CD4-positive, alpha-beta T cell treated with Interleukin-4 for 1 hour (primary cell): ENCODE data around the gene CENPO.
A peak's percentile ranks its signal among the peaks of the same experiment; 100 is the strongest.

Experiments
- DNase-seq, 2 donors: peaks; one replicate each; pipeline ENCODE4 v3.0.0-alpha.2; 2020 to 2022

The CENPO gene

GRCh38 chr2:24792874-24793760 is at the start of gene CENPO, which contains the start of gene PTRHD1:
TSS of gene CENPO (plus strand) at chr2:24793425. CDS start at chr2:24793920, 495 bp downstream.
TSS of gene PTRHD1 (minus strand) at chr2:24793391. CDS start at chr2:24793377, 14 bp downstream.
- peak; percentile 95 to 96 for DNase-seq

GRCh38 chr2:24743924-24744323 is 49.3 kb upstream of the CENPO start:
- DNase-seq, result peak in 1 of 2 donors; percentile 23

GRCh38 chr2:24744356-24744755 is 48.9 kb upstream of the CENPO start:
- no peak for DNase-seq

GRCh38 chr2:24745825-24746224 is 47.4 kb upstream of the CENPO start:
- peak in 1 of 2 donors; percentile 30 for DNase-seq

DNA sequence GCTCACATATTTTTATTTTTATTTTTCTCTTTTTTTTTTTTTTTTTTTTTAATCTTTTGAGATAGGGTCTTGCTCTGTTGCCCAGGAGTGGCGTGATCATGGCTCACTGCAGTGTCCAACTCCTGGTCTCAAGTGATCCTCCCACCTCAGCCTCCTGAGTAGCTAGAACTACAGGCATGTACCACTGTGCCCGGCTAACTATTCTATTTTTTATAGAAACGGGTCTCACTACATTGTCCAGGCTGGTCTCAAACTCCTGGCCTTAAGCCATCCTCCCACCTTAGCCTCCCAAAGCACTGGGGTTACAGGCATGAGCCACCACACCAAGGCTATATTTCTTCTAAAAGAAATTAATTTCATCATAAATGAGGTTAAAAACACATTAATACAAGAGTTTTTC is 45.9 kb upstream of the CENPO start:
- DNase-seq, result no peak

- no peak for DNase-seq
Observed at GRCh38 chr2:24749069-24749691, 44.0 kb upstream of the CENPO start.

DNA sequence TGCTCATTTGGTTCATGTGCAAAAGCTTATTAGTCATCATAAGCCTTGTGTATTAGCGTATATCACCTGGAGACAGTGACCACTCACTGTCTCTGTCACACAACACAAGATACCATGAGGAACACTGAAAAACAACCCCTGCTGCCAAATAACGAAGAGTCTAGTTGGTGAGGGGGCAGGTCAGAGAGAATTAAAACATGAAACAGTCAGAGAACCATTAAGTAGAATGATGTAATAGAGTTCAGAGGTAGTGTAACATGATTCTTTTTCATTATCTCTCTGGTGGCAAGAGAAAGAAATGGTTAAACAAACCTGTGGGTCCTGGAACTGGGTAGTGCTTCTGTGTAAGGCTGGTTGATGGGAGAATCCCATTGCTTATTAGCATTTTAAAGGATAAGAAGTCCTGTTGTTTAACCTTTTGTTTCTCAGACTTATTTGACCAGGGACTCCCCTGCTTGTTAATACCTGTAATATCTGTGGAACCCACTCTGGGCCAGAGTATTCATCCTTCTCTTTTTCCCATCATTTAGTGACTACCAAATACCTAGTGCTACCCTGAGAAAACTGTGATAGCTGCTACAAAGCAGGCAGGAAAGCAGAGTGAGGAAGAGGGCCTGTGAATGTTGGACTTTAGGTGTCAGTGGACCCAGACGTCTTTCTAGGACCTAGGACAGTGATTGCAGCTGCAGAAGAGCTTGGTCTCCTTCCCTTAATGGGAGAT is 38.1 kb upstream of the CENPO start:
- DNase-seq, result no peak

- DNase-seq, result no peak
Observed at GRCh38 chr2:24756789-24757188, 36.4 kb upstream of the CENPO start.

DNA sequence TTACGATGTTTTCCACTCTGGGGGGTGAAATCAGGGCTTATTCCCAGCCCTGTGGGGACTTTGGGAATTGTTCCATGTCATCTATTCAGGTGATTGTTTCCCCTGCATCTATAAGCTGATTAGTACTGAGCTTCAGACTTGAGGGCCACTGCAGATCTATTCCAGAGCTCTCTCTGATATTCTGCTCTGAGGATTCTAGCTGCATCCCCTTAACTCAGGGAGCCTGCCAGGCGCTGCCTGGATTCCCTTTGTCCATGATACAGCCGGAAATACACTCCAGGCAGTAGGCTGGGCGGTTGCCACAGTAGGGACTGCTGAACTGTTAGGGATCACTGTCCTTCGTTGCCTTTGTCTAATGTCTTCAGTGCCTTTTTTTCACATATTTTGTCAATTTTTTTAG is 31.4 kb upstream of the CENPO start:
- DNase-seq, result no peak

- DNase-seq, result no peak
Observed at GRCh38 chr2:24762518-24762917, 30.7 kb upstream of the CENPO start.

DNA sequence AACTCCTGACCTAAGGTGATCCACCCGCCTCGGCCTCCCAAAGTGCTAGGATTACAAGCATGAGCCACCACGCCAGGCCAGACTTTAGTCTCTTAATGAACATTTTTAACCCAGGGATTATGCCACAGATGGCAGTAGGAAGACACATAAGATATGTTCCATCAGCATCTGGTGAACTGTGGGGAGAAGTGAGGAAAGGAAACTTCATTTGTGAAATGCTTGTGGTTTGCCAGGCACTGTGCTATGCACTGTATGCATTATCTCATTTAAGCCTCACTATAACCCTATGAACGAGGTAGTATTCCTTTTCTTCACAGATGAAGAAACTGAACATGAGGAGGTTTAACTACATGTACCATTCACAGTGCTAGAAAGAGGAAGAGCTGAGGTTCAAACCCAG is 29.4 kb upstream of the CENPO start:
- DNase-seq, result no peak

DNA sequence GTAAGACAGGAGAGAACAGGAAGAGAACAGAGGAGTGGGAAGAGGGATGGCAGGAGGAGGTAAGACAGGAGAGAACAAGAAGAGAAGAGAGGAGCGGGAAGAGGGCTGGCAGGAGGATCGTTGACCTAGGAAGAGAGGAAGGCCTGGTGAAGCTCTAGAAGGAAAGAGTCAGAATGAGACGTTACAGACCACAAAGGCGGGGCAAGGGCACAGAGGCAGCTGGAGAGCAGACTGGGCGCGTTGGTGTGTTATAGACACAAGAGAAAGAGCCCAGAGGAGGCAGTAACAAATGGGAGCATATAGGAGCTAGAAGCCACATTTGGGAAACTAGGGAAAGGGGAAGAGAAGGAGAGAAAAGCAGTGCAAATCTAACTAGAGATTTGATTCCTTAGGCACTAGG is 26.6 kb upstream of the CENPO start:
- DNase-seq, result no peak

- no peak for DNase-seq
Observed at GRCh38 chr2:24768013-24768412, 25.2 kb upstream of the CENPO start.

GRCh38 chr2:24768601-24769000 is 24.6 kb upstream of the CENPO start:
- no peak for DNase-seq

DNA sequence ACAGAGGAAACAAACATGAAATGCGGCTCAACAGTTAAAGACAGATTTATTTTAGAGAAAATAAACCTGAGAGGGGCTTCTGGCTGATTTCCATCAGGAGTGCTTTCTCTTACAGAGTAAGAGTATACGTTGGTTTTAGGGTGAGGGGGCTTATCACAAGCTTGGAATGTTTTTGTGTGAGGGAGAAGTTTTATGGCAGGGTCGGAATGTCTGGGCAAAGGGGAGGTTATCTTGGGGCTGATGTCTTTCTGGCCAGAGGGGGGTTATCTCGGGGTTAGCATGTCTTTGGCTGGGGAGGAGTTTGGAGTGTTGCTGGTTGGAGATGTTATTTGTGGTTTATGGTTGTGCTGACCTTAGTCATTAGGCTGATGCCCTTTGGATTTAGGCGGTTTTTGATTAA is 22.2 kb upstream of the CENPO start:
- no peak for DNase-seq

GRCh38 chr2:24771764-24772586 is 21.2 kb upstream of the CENPO start:
- no peak for DNase-seq

GRCh38 chr2:24774373-24774772 is 18.9 kb upstream of the CENPO start:
- DNase-seq, result no peak

DNA sequence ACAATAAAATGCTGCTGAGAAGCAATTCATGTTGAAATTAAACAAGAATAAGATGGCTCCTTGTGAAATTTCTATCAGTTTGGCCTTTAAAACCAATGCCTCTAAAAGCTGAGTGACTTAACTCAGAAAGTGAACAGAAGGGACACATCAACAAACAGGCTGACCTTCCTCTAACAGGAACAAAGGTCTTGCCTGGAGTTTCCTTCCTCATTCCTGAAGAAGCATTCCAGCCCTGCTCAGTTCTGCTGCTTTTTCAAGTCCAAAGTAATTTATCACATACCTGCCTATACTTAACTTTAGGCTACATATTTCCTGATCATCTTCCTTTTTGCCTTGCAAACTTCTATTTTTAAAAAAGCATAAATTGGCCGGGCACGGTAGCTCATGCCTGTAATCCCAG is 14.1 kb upstream of the CENPO start:
- DNase-seq, result no peak

DNA sequence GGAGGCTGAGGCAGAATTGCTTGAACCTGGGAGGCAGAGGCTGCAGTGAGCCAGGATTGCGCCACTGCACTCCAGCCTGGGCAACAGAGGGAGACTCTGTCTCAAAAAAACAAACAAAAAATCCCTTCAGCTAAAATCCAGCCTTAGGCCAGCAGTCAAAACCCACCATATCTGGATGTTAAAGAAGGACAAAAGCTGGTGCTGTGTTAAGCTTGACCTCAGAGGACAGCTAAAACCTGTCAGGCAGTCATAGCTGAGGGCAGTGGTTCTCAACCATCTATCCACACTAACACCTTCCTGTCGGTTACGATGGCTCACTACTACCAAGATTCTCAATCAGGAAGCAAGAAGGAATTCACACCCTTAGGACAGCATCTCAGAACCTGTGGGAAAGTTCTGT is 9.6 kb upstream of the CENPO start:
- DNase-seq, result no peak

- peak in 1 of 2 donors; percentile 54 for DNase-seq
Observed at GRCh38 chr2:24785671-24786321, 7.4 kb upstream of the CENPO start.

DNA sequence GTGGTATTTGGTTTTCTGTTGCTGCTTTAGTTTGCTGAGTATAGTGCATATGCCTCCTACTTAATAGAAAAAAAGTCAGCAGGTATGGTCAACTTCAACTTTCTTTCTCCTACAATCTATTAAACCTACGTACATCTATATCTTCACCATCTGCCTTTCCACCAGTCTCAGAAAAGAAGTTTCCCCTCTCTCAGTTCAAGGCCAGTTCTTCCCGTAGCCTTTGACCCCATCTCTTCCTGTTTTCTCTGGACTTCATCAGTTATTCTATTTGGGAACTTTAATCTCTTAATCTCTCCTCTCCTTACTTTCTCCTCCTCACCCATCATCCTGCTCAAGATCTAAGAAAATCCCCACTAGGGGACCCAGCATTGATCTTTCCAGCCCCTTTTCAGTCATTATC is 5.7 kb upstream of the CENPO start:
- DNase-seq, result no peak

- no peak for DNase-seq
Observed at GRCh38 chr2:24788816-24789215, 4.4 kb upstream of the CENPO start.
